Stimulated activated CD8-positive, alpha-beta memory T cell treated with anti-CD3 and anti-CD28 coated beads, Interleukin-12 subunit alpha, Interleukin-12 subunit beta, amount 100 ng/mL, for 1 hour (primary cell): ENCODE data around the gene CFHR3.
"Not testable (repeated sequence)": the region's sequence is repeated elsewhere in the genome, so short reads cannot be mapped to it uniquely, and the experiment has no call there.

Experiments
- DNase-seq: peaks from one replicate; pipeline ENCODE4 v3.0.0-alpha.2; 2020; ENCODE audit warnings: low read depth

The CFHR3 gene

DNA sequence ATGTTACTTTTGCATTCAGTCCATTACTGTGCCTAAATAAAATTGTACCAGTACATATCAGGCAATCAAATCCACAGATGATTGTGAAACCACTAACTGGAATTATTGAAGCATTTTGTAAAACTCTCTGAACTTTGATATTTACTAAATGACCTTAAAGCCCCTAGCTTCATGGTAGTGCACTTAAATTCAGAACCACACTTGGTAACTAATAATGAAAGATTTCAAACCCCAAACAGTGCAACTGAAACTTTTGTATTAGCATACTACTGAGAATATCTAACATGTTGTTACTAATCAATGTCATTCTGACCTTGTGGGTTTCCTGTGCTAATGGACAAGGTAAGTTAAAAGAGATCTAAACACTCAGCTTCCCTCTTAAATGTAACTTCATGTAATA is at the start of gene CFHR3:
Gene CFHR3, plus strand, starts transcription at position 238 of the 400 bp plus-strand sequence. Its CDS starts 47 bp downstream, at position 285.
- no peak for DNase-seq

DNA sequence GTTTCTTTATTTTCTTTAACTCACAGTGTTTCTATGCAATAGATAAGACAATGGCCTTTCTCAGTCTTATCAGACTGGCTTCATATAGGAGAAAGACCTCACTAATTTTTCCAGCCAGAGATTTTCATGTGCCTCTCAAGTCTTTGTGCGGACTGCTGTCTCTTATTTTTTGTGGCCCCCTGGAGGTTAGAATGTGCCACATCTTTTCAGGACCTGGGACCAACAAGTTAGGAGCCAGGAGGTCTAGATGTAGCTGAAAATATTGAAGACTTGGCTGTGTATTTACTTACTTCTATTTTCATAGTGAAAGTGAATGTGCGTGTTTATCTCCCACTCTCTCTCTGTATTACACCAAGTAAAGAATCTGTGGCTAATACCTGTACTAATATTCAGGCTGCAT is 42.1 kb upstream of the CFHR3 start:
- no peak for DNase-seq

DNA sequence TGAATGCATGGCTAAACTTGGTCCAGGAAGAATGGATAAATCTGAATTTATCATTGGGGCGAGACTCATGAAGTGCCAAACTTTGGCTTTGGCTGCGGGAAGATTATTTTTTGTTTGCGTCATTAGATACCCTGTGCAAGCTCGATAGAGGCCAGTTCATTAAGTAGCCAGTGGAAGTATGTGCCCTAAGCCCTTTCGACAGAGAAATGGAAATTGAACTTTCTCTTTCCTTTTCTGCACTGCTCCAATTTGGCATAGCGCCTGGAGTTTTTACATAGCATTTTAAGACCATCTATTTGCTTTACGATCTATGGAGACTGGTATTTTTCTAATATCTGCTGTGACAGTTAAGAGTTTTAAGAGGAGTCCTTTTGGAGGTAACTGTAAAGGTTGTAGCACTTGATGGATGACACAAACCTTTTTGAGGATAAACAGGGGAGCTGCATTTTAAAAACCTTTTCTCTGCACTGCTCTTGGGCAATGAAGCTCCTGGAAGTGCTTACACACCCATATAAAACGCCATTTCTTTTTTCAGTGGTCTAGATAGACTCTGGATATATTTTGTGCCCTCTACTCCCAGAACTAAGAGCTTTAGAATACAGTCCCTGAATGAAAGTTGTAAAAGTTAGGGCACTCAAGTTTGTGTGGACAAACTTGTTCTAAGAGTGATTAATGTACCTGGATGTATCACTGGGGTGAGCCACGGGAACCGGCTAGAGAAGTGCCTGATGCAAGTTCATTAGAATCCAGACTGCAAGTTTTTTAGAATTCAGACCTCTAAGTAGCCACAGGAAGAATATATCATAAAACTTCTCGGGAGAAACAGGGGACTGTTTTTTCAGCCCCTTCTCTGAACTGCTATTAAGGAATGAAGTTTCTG is 41.3 kb upstream of the CFHR3 start:
- no peak for DNase-seq

DNA sequence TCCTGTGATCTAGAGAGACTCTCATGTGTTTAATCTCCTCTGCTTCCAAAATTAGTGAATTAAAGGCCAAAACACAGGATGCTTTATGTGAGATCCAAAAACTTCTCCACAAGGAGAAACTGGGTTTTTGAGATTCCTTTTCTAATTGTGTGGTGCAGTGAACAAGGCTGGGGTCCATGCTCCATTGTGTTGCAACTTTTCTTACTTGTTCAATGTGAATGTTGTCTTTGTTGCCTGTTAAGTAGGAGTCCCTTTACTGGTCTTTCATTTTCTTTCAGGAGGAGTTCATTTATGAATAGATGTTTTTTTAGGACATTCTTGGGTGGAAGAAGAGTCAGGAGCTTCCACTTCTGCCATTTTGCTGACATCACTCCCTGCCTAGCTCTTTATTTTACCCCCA is 40.6 kb upstream of the CFHR3 start:
- DNase-seq: no peak

DNA sequence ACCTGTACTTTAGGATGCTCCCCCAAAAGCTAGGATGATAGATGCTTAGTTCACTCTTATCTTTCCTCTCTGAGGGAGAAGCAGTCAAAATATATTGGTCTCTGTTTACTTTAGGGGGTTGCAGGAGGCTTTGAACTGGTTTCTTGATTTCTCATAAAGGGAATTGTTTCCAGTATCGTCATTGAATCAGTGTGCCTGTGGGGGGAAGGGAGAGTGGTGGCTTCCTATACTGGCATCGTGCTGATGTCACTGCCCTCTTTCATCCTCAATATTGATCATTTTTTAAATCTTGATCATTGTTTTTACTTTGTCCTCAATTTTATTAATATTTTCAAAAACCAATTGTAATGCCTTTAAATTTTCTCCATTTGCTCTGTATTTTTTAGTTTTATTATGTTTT is 40.2 kb upstream of the CFHR3 start:
- no peak for DNase-seq

DNA sequence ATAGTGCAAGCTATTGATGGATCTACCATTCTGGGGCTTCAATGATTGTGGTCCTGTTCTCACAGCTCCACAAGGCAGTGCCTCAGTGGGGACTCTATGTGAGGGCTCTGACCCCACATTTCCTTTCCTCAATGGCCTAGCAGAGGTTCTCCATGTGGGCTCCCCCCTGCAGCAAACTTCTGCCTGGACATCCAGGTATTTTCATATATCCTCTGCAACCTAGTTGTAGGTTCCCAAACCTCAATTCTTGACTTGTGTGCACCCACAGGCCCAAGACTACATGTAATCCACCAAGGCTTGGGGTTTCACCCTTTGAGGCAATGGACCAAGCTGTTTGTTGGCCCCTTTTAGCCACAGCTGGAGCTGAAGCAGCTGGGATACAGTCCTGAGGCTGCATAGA is 35.9 kb upstream of the CFHR3 start:
- no peak for DNase-seq

DNA sequence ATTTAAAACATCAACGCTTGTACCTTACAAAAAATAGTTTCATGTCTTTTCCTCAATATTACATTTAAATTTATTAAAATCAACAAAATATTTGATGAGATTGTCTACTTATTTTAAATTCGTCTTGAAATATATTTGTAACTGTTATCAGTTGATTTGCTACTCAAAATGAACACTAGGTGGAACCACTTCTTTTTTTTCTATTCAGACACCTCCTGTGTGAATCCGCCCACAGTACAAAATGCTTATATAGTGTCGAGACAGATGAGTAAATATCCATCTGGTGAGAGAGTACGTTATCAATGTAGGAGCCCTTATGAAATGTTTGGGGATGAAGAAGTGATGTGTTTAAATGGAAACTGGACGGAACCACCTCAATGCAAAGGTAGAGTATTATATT is 31.4 kb upstream of the CFHR3 start:
- not testable (repeated sequence) for DNase-seq

DNA sequence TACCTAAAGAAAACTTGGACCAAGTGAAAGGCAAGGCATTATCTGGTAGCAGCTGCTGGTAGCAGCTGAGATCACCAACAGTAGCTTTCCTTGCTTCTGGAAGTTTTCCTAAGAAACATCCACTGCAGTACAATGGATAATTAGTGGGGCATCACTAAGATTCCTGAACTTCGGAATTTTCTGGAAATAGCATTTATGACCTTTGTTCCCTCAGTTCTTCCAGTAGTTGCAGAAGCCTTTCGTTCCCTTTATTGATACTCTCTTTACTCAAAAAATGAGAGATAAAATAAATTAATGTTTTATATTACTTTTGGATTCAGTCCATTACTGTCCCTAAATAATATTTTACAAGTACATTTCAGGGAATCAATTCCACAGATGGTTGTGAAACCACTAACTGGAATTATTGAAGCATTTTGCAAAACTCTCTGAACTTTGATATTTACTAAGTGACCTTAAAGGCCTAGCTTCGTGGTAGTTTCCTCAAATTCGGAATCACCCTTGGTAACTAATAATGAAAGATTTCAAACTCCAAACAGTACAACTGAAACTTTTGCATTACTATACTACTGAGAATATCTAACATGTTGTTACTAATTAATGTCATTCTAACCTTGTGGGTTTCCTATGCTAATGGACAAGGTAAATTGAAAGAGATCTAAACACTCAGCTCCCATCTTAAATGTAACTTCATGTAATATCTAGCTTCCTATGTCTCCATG is 9.5 kb upstream of the CFHR3 start:
- not testable (repeated sequence) for DNase-seq

DNA sequence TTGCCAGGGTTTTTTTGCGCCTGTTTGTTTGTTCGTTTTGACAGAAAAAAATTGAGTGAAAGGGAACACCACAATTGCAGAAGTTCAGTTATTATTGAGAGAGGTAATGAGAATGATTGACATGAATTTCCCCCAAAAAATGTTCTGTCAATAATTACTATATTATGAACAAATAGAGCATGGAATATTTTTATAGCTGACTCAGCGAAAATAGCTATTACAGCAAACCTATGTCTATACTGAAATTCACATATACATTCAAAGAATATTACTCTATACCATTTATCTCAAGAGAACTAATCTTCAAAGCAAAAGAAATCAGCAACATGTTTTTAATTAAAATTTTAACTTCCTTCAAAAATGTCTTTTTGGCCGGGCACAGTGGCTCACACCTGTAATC is 4.8 kb upstream of the CFHR3 start:
- not testable (repeated sequence) for DNase-seq

DNA sequence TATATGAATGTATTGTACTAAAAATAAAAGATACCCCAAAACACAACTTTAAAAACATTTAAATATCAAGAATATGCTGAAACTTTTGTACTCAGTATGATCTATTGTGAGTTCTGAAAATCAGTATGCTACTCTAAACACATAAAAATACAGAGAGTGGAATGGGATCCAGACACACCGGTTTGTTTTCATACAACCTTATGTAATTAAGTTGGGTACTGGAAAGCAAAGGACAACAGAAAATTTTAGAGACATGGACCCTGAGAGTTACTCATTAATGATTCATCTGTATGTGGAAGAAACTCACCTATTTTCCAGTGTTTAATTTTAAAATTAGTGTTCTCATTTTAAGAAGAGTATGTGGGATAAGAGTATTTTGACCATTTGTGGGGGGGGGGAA is 927 bp upstream of the CFHR3 start:
- DNase-seq: no peak

DNA sequence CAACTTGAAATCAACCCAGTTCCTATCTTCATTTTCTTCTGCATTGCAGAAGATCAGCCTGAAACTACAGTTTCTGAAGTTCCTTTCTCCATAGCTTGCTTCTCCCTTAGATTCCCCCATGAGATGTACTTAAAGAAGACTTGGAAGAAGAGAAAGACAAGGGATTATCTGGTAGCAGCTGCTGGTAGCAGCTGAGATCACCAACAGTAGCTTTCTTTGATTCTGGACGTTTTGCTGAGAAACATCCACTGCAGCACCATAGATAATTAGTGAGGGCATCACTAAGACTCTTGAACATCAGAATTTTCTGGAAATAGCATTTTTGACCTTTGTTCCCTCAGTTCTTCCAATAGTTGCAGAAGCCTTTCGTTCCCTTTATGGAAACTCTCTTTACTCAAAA is 465 bp upstream of the CFHR3 start:
- no peak for DNase-seq

DNA sequence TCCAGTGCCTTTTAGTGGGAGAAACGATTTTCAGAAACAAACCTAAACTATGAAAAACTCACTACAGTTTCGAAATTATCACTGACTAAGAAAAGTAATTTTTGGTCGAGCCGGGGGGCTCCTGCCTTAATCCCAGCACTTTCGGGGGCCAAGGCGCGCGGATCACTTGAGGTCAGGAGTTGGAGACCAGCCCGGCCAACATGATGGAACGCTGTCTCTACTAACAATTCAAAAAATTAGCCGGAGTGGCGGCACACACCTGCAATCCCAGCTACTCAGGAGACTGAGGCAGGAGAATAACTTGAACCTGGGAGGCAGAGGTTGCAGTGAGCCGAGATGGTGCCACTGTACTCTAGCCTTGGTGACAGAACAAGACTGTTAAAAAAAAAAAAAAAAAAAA is 3.0 kb downstream of the CFHR3 start:
- no peak for DNase-seq

DNA sequence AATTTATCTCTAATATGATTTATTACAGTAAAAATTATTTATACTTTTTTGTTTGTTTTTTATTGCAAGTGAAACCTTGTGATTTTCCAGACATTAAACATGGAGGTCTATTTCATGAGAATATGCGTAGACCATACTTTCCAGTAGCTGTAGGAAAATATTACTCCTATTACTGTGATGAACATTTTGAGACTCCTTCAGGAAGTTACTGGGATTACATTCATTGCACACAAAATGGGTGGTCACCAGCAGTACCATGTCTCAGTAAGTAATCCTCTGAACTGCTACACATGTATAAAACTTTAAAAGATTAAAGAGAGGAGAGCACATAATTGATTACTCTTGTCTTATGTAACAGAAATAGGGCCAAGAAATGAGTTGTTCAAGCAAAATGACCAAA is 4.5 kb downstream of the CFHR3 start:
- DNase-seq: no peak

DNA sequence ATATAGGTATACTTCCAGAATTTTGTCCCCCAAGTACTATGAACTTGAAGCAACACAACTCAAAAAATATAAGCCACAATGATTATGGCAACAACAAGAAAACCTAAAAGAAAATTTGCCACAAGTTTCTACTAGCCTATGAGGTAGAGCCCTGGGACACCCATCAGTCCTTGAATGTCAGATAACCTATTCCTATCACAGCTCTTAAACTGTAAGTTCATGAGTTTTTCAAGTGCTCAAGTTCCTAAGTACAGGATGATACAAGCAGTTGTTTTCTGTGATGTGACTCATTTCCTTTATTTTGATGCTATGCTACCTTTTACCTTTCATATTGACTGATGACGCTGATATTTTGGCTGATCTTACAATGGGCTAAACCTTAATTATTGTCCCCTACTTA is 16.6 kb downstream of the CFHR3 start:
- DNase-seq: not testable (repeated sequence)

DNA sequence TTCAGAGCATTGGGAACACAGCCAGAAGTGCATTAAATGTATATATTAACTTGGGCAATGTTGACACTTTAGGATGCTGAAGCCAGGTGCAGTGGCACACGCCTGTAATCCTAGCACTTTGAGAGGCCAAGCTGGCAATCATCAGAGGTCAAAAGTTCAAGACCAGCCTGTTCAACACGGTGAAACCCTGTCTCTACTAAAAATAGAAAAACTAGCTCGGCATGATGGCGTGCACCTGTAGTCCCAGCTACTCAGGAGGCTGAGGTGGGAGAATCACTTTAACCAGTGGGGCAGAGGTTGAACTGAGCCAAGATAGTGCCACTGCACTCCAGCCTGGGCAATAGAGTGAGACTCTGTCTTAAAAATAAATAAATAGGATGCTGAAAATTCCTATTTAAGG is 19.5 kb downstream of the CFHR3 start:
- not testable (repeated sequence) for DNase-seq

DNA sequence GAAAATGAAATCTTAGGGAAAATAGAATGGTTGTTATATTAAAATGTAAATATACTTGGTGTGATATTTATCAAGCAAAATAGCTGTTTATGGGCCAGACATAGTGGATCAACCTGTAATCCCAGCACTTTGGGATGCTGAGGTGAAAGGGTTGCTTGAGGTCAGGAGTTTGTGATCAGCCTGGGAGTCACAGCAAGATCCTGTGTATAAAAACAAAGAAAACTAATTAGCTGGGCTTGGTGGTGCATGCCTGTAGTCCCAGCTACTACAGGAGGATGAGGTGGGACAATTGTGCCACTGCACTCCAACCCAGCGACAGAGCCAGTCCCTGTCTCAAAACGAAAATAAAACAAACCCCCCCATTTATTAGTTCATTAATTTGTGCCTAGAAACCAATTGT is 23.3 kb downstream of the CFHR3 start:
- DNase-seq: no peak

DNA sequence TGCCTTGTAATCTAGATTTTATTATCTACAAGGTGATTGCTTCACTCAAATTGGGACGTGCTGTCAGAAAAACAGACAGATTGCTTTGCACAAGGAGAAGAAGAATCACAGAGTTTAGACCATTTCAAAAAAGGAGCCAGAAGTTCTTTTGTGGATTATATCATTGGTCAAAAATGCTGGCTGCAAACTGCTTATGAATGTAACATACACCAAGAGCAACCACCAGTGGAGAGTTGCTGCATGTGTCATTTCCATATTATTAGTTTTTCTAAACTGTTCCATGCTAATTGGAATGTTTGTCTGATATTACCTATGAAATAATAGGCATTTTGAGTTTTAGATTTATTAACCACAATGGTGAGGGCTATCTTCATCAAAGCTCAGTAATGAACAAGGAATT is 27.3 kb downstream of the CFHR3 start:
- not testable (repeated sequence) for DNase-seq

DNA sequence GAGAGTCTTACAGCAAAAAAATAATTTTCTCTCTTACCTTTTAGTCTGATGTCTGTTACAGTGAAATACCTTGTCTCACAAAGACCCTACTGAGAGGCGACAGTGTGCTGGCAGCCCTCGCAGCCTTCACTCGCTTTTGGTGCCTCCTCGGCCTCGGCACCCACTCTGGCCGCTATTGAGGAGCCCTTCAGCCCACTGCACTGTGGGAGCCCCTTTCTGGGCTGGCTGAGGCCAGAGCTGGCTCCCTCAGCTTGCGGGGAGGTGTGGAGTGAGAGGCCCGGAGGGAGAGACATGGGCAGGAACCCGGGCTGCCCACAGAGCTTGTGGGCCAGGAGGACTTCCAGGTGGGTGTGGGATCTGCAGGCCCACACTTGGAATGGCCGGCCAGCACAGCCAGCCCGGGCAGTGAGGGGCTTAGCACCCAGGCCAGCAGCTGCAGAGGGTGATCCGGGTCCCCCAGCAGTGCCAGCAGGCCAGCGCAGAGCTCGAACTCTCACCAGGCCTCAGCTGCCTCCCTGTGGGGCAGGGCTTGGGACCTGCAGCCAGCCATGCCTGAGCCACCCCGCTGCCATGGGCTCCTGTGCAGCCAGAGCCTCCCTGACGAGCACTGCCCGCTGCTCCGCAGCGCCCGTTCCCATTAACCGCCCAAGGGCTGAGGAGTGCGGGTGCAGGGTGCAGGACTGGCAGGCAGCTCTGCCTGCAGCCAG is 34.0 kb downstream of the CFHR3 start:
- no peak for DNase-seq

DNA sequence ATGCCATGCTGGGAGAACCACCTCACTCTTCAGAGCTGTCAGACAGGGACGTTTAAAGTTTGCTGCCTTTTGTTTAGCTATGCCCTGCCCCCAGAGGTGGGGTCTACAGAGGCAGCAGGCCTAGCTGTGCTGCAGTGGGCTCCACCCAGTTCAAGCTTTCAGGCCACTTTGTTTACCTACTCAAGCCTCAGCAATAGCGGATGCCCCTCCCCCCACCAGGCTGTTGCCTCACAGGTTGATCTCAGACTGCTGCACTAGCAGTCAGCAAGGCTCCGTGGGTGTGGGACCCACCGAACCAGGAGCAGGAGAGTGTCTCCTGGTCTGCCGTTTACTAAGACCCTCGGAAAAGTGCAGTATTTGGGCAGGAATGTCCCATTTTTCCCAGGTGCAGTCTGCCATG is 42.8 kb downstream of the CFHR3 start:
- not testable (repeated sequence) for DNase-seq

DNA sequence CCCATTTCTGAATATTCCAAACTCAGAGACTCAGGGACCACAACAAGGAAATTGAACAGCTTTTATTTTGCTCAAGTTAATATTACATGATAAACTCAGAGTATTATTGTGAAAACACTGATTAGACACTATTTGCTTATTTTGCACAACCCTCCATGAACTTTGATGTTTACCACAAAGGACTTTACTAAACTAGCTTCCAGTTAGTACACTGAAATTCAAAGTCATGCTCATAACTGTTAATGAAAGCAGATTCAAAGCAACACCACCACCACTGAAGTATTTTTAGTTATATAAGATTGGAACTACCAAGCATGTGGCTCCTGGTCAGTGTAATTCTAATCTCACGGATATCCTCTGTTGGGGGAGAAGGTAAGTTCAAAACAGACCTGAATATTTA is 44.9 kb downstream of the CFHR3 start, which contains the start of gene CFHR1:
Gene CFHR1, plus strand, starts transcription at position 201 of the 400 bp plus-strand sequence. Its CDS starts 114 bp downstream, at position 315.
- DNase-seq: not testable (repeated sequence)

DNA sequence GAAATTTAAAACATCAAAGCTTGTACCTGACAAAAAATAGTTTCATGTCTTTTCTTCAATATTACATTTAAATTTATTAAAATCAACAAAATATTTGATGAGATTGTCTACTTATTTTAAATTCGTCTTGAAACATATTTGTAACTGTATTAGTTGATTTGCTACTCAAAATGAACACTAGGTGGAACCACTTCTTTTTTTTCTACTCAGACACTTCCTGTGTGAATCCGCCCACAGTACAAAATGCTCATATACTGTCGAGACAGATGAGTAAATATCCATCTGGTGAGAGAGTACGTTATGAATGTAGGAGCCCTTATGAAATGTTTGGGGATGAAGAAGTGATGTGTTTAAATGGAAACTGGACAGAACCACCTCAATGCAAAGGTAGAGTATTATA is 53.2 kb downstream of the CFHR3 start:
- not testable (repeated sequence) for DNase-seq
